NCI-H1092 treated with DMSO at 0.1 percent for 48 hours (cell line): ENCODE measurements around the gene PPP4R3B.
"Not testable (repeated sequence)": the region's sequence is repeated elsewhere in the genome, so short reads cannot be mapped to it uniquely, and the experiment has no call there.

Experiments used
- DNase-seq: peaks from one replicate; lab custom pipeline; 2025; lab: John Stamatoyannopoulos, UW

Gene PPP4R3B

GRCh38 chr2:55617175-55618024, at the start of gene PPP4R3B:
TSS of gene PPP4R3B (minus strand) at chr2:55617622. CDS start at chr2:55617285, 337 bp downstream.
- peak; percentile 96 for DNase-seq

- no peak for DNase-seq
Observed at GRCh38 chr2:55653255-55653654, 35.8 kb upstream of the PPP4R3B start.

GRCh38 chr2:55649211-55649610, 31.8 kb upstream of the PPP4R3B start:
- DNase-seq: no peak

GRCh38 chr2:55636831-55637230, 19.4 kb upstream of the PPP4R3B start:
- no peak for DNase-seq

- no peak for DNase-seq
Observed at GRCh38 chr2:55628931-55629330, 11.5 kb upstream of the PPP4R3B start.

GRCh38 chr2:55627915-55628314, 10.5 kb upstream of the PPP4R3B start:
- no peak for DNase-seq

GRCh38 chr2:55621802-55622201, 4.4 kb upstream of the PPP4R3B start:
- DNase-seq: no peak

- DNase-seq: no peak
Observed at GRCh38 chr2:55620123-55620779, 2.8 kb upstream of the PPP4R3B start.

GRCh38 chr2:55618275-55619055, 1.0 kb upstream of the PPP4R3B start:
- DNase-seq: peak; percentile 39

GRCh38 chr2:55618025-55618274, 528 bp upstream of the PPP4R3B start:
- DNase-seq: no peak

- peak; percentile 18 for DNase-seq
Observed at GRCh38 chr2:55616551-55617174, 759 bp downstream of the PPP4R3B start.

- no peak for DNase-seq
Observed at GRCh38 chr2:55611997-55612396, 5.4 kb downstream of the PPP4R3B start.

- DNase-seq: no peak
Observed at GRCh38 chr2:55610954-55611743, 6.3 kb downstream of the PPP4R3B start.

GRCh38 chr2:55609938-55610578, 7.4 kb downstream of the PPP4R3B start:
- DNase-seq: no peak

- no peak for DNase-seq
Observed at GRCh38 chr2:55609193-55609794, 8.1 kb downstream of the PPP4R3B start.

- no peak for DNase-seq
Observed at GRCh38 chr2:55607717-55608116, 9.7 kb downstream of the PPP4R3B start.

- DNase-seq: no peak
Observed at GRCh38 chr2:55604027-55604565, 13.3 kb downstream of the PPP4R3B start.

GRCh38 chr2:55601849-55602248, 15.6 kb downstream of the PPP4R3B start:
- DNase-seq: no peak

GRCh38 chr2:55598056-55598795, 19.2 kb downstream of the PPP4R3B start:
- DNase-seq: no peak

- not testable (repeated sequence) for DNase-seq
Observed at GRCh38 chr2:55596795-55597194, 20.6 kb downstream of the PPP4R3B start.
